ENCODE results near the gene USP31. TPM values are rescaled to one million over a fixed set of nuclear protein-coding genes. Genes with fewer than 3 reads are reported as not detected.

The USP31 gene
- total and polyA plus RNA-seq, 2 of the 13 experiments (the other 11 are each of a cell fraction or from before 2014, with no cell fraction given): 22.5 to 23.3 TPM

- no peak for TF ChIP-seq MAZ (IDR thresholded peaks at IDR 0.05; ENCODE audit: borderline replicate concordance, low read depth, low read length)
- TF ChIP-seq MAZ (CRISPR knock-in tag; IDR thresholded peaks at IDR 0.05; ENCODE audit: low read depth): no peak
- no peak for TF ChIP-seq MED13 (CRISPR knock-in tag; IDR thresholded peaks at IDR 0.05)
- no peak for TF ChIP-seq ZFP90 (CRISPR knock-in tag; IDR thresholded peaks at IDR 0.05; ENCODE audit: borderline replicate concordance)
- 0 out of 2 replicates have a peak, but pooled peaks have one; percentile 17 for TF ChIP-seq BCL6 (CRISPR knock-in tag; IDR thresholded peaks at IDR 0.05)
- peak; percentile 67; the same call in 1 of the 2 replicates for TF ChIP-seq TGIF2 (CRISPR knock-in tag; IDR thresholded peaks at IDR 0.05)
- TF ChIP-seq WIZ (CRISPR knock-in tag; IDR thresholded peaks at IDR 0.05): peak; percentile 79; the same call in 1 of the 2 replicates
- TF ChIP-seq HOXA9 (CRISPR knock-in tag; IDR thresholded peaks at IDR 0.05; ENCODE audit: borderline replicate concordance): peak; percentile 63; the same call in 1 of the 2 replicates
- no peak for TF ChIP-seq ZFP36L2 (CRISPR knock-in tag; IDR thresholded peaks at IDR 0.05)
- no peak for TF ChIP-seq ZNF652 (CRISPR knock-in tag; IDR thresholded peaks at IDR 0.05; ENCODE audit: borderline replicate concordance, low read depth)
- no peak for TF ChIP-seq MXI1 (IDR thresholded peaks at IDR 0.05; ENCODE audit: borderline replicate concordance, low read depth, low read length)
- no peak for TF ChIP-seq NFYB (CRISPR knock-in tag; IDR thresholded peaks at IDR 0.05)
- no peak for TF ChIP-seq ZNF775 (CRISPR knock-in tag; IDR thresholded peaks at IDR 0.05; ENCODE audit: borderline replicate concordance)
- TF ChIP-seq CC2D1A (CRISPR knock-in tag; IDR thresholded peaks at IDR 0.05): no peak
- no peak for TF ChIP-seq SMC3 (IDR thresholded peaks at IDR 0.05; ENCODE audit: low read length)
- no peak for TF ChIP-seq ZNF710 (CRISPR knock-in tag; IDR thresholded peaks at IDR 0.05; ENCODE audit: borderline replicate concordance)
- TF ChIP-seq ZNF292 (CRISPR knock-in tag; IDR thresholded peaks at IDR 0.05; ENCODE audit: borderline replicate concordance, low read depth): no peak
- peak; percentile 41; the same call in 1 of the 2 replicates for TF ChIP-seq ZNF12 (CRISPR knock-in tag; IDR thresholded peaks at IDR 0.05)
- no peak for TF ChIP-seq THAP7 (CRISPR knock-in tag; IDR thresholded peaks at IDR 0.05)
- TF ChIP-seq FOXA1 (IDR thresholded peaks at IDR 0.05): no peak
- TF ChIP-seq FOXA1 (CRISPR knock-in tag; IDR thresholded peaks at IDR 0.05): no peak
- no peak for TF ChIP-seq HOXA3 (CRISPR knock-in tag; IDR thresholded peaks at IDR 0.05)
- no peak for TF ChIP-seq SPEN (CRISPR knock-in tag; IDR thresholded peaks at IDR 0.05; ENCODE audit: low read depth)
- no peak for TF ChIP-seq ZXDC (CRISPR knock-in tag; IDR thresholded peaks at IDR 0.05)
- no peak for TF ChIP-seq KAT7 (CRISPR knock-in tag; IDR thresholded peaks at IDR 0.05; ENCODE audit: borderline replicate concordance)
- no peak for TF ChIP-seq PHF20 (CRISPR knock-in tag; IDR thresholded peaks at IDR 0.05)
- peak; percentile 97 for TF ChIP-seq MIER2 (CRISPR knock-in tag; IDR thresholded peaks at IDR 0.05)
- no peak for TF ChIP-seq NR2F1 (CRISPR knock-in tag; IDR thresholded peaks at IDR 0.05)
- TF ChIP-seq DMAP1 (CRISPR knock-in tag; IDR thresholded peaks at IDR 0.05): no peak
- TF ChIP-seq FOXK2 (IDR thresholded peaks at IDR 0.05): no peak
- no peak for TF ChIP-seq ZKSCAN5 (CRISPR knock-in tag; IDR thresholded peaks at IDR 0.05)
Observed at GRCh38 chr16:23174622-23175021, 25.4 kb upstream of the USP31 start (continued).

All from HepG2 (cell line).